GM12878 (cell line): ENCODE data around the gene ARHGAP26. TPM values are rescaled to one million over a fixed set of nuclear protein-coding genes. Genes with fewer than 3 reads are reported as not detected.
"Not testable (repeated sequence)": the region's sequence is repeated elsewhere in the genome, so short reads cannot be mapped to it uniquely, and the experiment has no call there.

ENCODE experiments used
- ATAC-seq: fragments of 200-7000 bp; cut with Tn5 transposase; 3 replicates; pipeline ENCODE4 v1.9.1; 2020; ENCODE audit warnings: mild to moderate bottlenecking, moderate library complexity
- BruUV-seq: library from RNA; stranded (reverse); fragments of 400-500 nt; replicated peaks from 2 replicates; lab custom pipeline; 2021; lab: Mats Ljungman, UMichigan
- CTCF ChIA-PET: fragments of 300-600 bp; sonication (Branson Sonifier 250); formaldehyde crosslinking; extraction: SDS; loops from one replicate; lab custom pipeline; 2021; ENCODE audit warnings: inconsistent platforms; lab: Yijun Ruan, JAX
- POLR2A ChIA-PET: fragments of 350-600 bp; formaldehyde crosslinking; extraction: SDS; loops from one replicate; lab custom pipeline; 2021; ENCODE audit warnings: inconsistent platforms; lab: Charles Lee
- RAD21 ChIA-PET: fragments of 300-600 bp; sonication (Branson Sonifier 250); formaldehyde crosslinking; loops from one replicate; lab custom pipeline; 2023; ENCODE audit warnings: antibody characterized with exemption; ENCODE audit not compliant: unreplicated experiment; lab: Charles Lee
- SMC1A ChIA-PET: fragments of 300-600 bp; sonication (Branson Sonifier 250); formaldehyde crosslinking; loops from one replicate; lab custom pipeline; 2023; ENCODE audit not compliant: unreplicated experiment, uncharacterized antibody; lab: Charles Lee
- DNase-seq: peaks from one replicate; pipeline ENCODE4 v3.0.0-alpha.2; 2011; ENCODE audit warnings: low read depth, low spot score
- FAIRE-seq: peaks from 3 replicates; lab custom pipeline; 2011; peaks lifted over from hg19 to GRCh38; lab: Jason Lieb, UNC
- H2AFZ ChIP-seq: 2 replicates; pipeline ENCODE4 v1.6.0; 2011; ENCODE audit warnings: low read depth, low read length, control low read depth; ENCODE audit not compliant: control insufficient read depth
- H3K27ac ChIP-seq: 2 replicates; pipeline ENCODE4 v1.5.1; 2011; ENCODE audit warnings: control low read depth; ENCODE audit not compliant: control insufficient read depth, insufficient read depth
- H3K27me3 ChIP-seq, 2 experiments: replicated peaks in 1 of 2; 2 replicates each; pipeline versions ENCODE4 v1.6.0 to v1.6.1; 2011; ENCODE audit warnings: low read length in 1 of 2; ENCODE audit not compliant: control insufficient read depth in 2 of 2, insufficient read depth in 2 of 2
- H3K36me3 ChIP-seq, 2 experiments: 2 replicates each; pipeline ENCODE4 v1.5.1; 2011; ENCODE audit warnings: low read length in 1 of 2; ENCODE audit not compliant: control insufficient read depth in 2 of 2, insufficient read depth in 2 of 2
- H3K4me1 ChIP-seq: 2 replicates; pipeline ENCODE4 v1.6.1; 2011; ENCODE audit warnings: mild to moderate bottlenecking, low read length, moderate library complexity, mixed read lengths; ENCODE audit not compliant: control insufficient read depth, insufficient read depth
- H3K4me2 ChIP-seq: 2 replicates; pipeline ENCODE4 v1.6.0; 2011; ENCODE audit warnings: control low read depth; ENCODE audit not compliant: control insufficient read depth, insufficient read depth
- H3K4me3 ChIP-seq: fragments of 200-600 bp; sonication (generic); 2 replicates; pipeline ENCODE4 v1.5.1; 2016
- H3K79me2 ChIP-seq: 2 replicates; pipeline ENCODE4 v1.6.0; 2011; ENCODE audit warnings: low read length; ENCODE audit not compliant: control insufficient read depth, insufficient read depth
- H3K9ac ChIP-seq: 2 replicates; pipeline ENCODE4 v1.8.0; 2011; ENCODE audit warnings: low read length, control low read depth, mixed read lengths; ENCODE audit not compliant: control insufficient read depth, insufficient read depth
- H3K9me3 ChIP-seq: replicated peaks from 3 replicates; pipeline ENCODE4 v1.5.1; 2011; ENCODE audit warnings: mild to moderate bottlenecking, low read length; ENCODE audit not compliant: control insufficient read depth, insufficient read depth
- H4K20me1 ChIP-seq: 2 replicates; pipeline ENCODE4 v1.6.0; 2011; ENCODE audit not compliant: control insufficient read depth, insufficient read depth
- MTA2 ChIP-seq: fragments of 450-650 bp; IDR thresholded peaks from 2 replicates; pipeline ENCODE4 v1.6.1; 2016; ENCODE audit warnings: low read depth, mild to moderate bottlenecking, moderate library complexity
- NFXL1 ChIP-seq: fragments of 450-650 bp; IDR thresholded peaks from 2 replicates; pipeline ENCODE4 v1.6.1; 2017; ENCODE audit warnings: antibody characterized with exemption, mild to moderate bottlenecking, borderline replicate concordance
- TARDBP ChIP-seq: IDR thresholded peaks from 2 replicates; pipeline ENCODE4 v1.6.1; 2016; ENCODE audit warnings: borderline replicate concordance
- WGBS: methylation state at CpG from one replicate; pipeline ENCODE4 v1.1.6; 2016; ENCODE audit warnings: low lambda C conversion rate; ENCODE audit not compliant: insufficient replicate concordance, insufficient coverage; ENCODE audit errors: missing lambda C conversion rate; 5-methylcytosine and 5-hydroxymethylcytosine counted together
- in situ Hi-C: fragments of 300-500 bp; cut with MboI; formaldehyde crosslinking; loops from 9 replicates; pipeline ENCODE4 v1.14.3; 2018; ENCODE audit warnings: mixed read lengths
- intact Hi-C: fragments of 100-400 bp; cut with micrococcal nuclease; formaldehyde crosslinking; loops from one replicate; pipeline ENCODE4 v1.14.2; 2022; ENCODE audit not compliant: unreplicated experiment
- polyA plus RNA-seq, 11 experiments: library from polyadenylated mRNA; depleted of rRNA in 4 of 11; unstranded in 6 of 11; stranded (reverse) in 5 of 11; fragments of >200 nt; fragmentation: Nextera tagmentation in 4 of 11; fragmentation: Illumina TruSeq in 1 of 11; extraction: Ambion mirVana in 4 of 11; extraction: Trizol in 1 of 11; gene quantifications; 1 replicate in 1 of 11; 2 replicates in 10 of 11; pipeline versions ENCODE4 v1.2.1 to v1.2.3, GENCODE V29; 2011 to 2016; ENCODE audit warnings: inconsistent platforms in 2 of 11, missing spikeins in 2 of 11, low read depth in 1 of 11
- total RNA-seq, 4 experiments: library from RNA; depleted of rRNA in 3 of 4; stranded (reverse); fragments of >200 nt in 3 of 4; fragmentation: Illumina TruSeq in 1 of 4; extraction: Trizol in 1 of 4; gene quantifications; 2 replicates each; pipeline versions ENCODE4 v1.2.1 to v1.2.3, GENCODE V29; 2013 to 2021
- TF ChIP-seq, protein P1 (sequence below): fragments of 450-650 bp; formaldehyde crosslinking; IDR thresholded peaks from 2 replicates; pipeline ENCODE4 v1.4.0; 2022; ENCODE audit warnings: mild to moderate bottlenecking, moderate library complexity

ARHGAP26 gene
- total and polyA plus RNA-seq, 10 of the 15 experiments (the other 5 are each of a cell fraction or from before 2014, with no cell fraction given) = 9.4 to 41.5 (median 19.3) TPM

GRCh38 chr5:142952229-142952628 lies 182.1 kb downstream of the ARHGAP26 start (continued):
- TF ChIP-seq MTA2 (no peak), NFXL1 (no peak), TARDBP (no peak)
- TF ChIP-seq, protein P1, sequence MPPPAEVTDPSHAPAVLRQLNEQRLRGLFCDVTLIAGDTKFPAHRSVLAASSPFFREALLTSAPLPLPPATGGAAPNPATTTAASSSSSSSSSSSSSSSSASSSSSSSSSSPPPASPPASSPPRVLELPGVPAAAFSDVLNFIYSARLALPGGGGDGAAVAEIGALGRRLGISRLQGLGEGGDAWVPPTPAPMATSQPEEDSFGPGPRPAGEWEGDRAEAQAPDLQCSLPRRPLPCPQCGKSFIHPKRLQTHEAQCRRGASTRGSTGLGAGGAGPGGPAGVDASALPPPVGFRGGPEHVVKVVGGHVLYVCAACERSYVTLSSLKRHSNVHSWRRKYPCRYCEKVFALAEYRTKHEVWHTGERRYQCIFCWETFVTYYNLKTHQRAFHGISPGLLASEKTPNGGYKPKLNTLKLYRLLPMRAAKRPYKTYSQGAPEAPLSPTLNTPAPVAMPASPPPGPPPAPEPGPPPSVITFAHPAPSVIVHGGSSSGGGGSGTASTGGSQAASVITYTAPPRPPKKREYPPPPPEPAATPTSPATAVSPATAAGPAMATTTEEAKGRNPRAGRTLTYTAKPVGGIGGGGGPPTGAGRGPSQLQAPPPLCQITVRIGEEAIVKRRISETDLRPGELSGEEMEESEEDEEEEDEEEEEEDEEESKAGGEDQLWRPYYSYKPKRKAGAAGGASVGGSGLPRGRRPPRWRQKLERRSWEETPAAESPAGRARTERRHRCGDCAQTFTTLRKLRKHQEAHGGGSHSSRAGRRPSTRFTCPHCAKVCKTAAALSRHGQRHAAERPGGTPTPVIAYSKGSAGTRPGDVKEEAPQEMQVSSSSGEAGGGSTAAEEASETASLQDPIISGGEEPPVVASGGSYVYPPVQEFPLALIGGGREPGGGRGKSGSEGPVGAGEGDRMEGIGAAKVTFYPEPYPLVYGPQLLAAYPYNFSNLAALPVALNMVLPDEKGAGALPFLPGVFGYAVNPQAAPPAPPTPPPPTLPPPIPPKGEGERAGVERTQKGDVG (CRISPR knock-in tag) = no peak

- RAD21 ChIA-PET, H3K4me3 ChIP-seq, H3K4me1 ChIP-seq, BruUV-seq, POLR2A ChIA-PET, H3K9ac ChIP-seq, H3K9me3 ChIP-seq, H3K36me3 ChIP-seq, DNase-seq, H3K27me3 ChIP-seq, H2AFZ ChIP-seq, ATAC-seq, in situ Hi-C loops, H3K4me2 ChIP-seq, FAIRE-seq, intact Hi-C loops, H4K20me1 ChIP-seq, H3K79me2 ChIP-seq, H3K27ac ChIP-seq, CTCF ChIA-PET: not testable (repeated sequence)
- WGBS = 59% methylated on average over 3 of the region's 3 CpGs
- SMC1A ChIA-PET = interaction anchor here (0.6 kb wide), 1 partner anchor 995 kb away, joined by 3 read pairs; no protein-coding TSS in a partner anchor
Observed at GRCh38 chr5:142952871-142953270, 182.7 kb downstream of the ARHGAP26 start.
